ENCODE measurements around the gene MRPL24.

Gene MRPL24

GRCh38 chr1:156689953-156690674 lies 50.8 kb downstream of the MRPL24 start:
- Histone ChIP-seq H3K4me3 (ENCODE audit: low read length) (no peak overlapping the region), H3K9ac (ENCODE audit: low read length) (no peak overlapping the region), H3K4me1 (ENCODE audit: control insufficient read depth, insufficient read depth, low read length) (peaks cover 30% of the 10 kb centered on the region), H3K36me3 (ENCODE audit: control insufficient read depth, insufficient read depth, low read length) (no peaks in the 10 kb centered on the region), H3K9me3 (ENCODE audit: control insufficient read depth, low read length) (no peaks in the 10 kb centered on the region), H3K27me3 (ENCODE audit: control insufficient read depth, insufficient read depth, low read length) (peaks cover 51% of the 10 kb centered on the region)

- H3K36me3 ChIP-seq (ENCODE audit: control insufficient read depth, insufficient read depth, low read length): no peaks in the 10 kb centered on the region
- no peak overlapping the region for H3K9ac ChIP-seq (ENCODE audit: low read length)
- peaks cover 26% of the 10 kb centered on the region for H3K4me1 ChIP-seq (ENCODE audit: control insufficient read depth, insufficient read depth, low read length)
- peaks cover 56% of the 10 kb centered on the region for H3K27me3 ChIP-seq (ENCODE audit: control insufficient read depth, insufficient read depth, low read length)
- H3K9me3 ChIP-seq (ENCODE audit: control insufficient read depth, low read length): no peaks in the 10 kb centered on the region
- no peak overlapping the region for H3K4me3 ChIP-seq (ENCODE audit: low read length)
Observed at GRCh38 chr1:156689035-156689952, 51.6 kb downstream of the MRPL24 start.

Data from mucosa of stomach (tissue), 1 donor.